ENCODE results near the gene ALOX5AP. TPM values are rescaled to one million over a fixed set of nuclear protein-coding genes. Genes with fewer than 3 reads are reported as not detected.
A peak's percentile ranks its signal among the peaks of the same experiment; 100 is the strongest.

ALOX5AP gene
- total and polyA plus RNA-seq, 9 of the 15 experiments (the other 6 are each of a cell fraction or from before 2014, with no cell fraction given): 0.31 TPM; not detected in 8

- TF ChIP-seq CUX1 (CRISPR knock-in tag; IDR thresholded peaks at IDR 0.05) (no peak), SNRNP70 (optimal IDR thresholded peaks at IDR 0.05; ENCODE audit: low read depth, low read length) (no peak), ZNF316 (IDR thresholded peaks at IDR 0.05) (peak; percentile 33; the same call in 1 of the 2 replicates), MAFK (IDR thresholded peaks at IDR 0.05; ENCODE audit: low read length) (peak; percentile 28; the same call in 1 of the 2 replicates), ZNF3 (CRISPR knock-in tag; IDR thresholded peaks at IDR 0.05) (no peak), ZNF23 (CRISPR knock-in tag; IDR thresholded peaks at IDR 0.05) (no peak), GABPA (tag; conservative IDR thresholded peaks at IDR 0.05; ENCODE audit: low read depth) (peak; percentile 53; the same call in 1 of the 2 replicates), ILF3 (IDR thresholded peaks at IDR 0.05; ENCODE audit: borderline replicate concordance) (no peak), RNF219 (CRISPR knock-in tag; IDR thresholded peaks at IDR 0.05) (no peak), HNRNPH1 (optimal IDR thresholded peaks at IDR 0.05; ENCODE audit: low read depth, low read length) (no peak), FOXJ2 (tag; IDR thresholded peaks at IDR 0.05) (no peak), ZNF431 (CRISPR knock-in tag; IDR thresholded peaks at IDR 0.05) (no peak), PHTF2 (CRISPR knock-in tag; IDR thresholded peaks at IDR 0.05) (no peak), HNRNPLL (IDR thresholded peaks at IDR 0.05; ENCODE audit: low read depth, low read length, poor library complexity, severe bottlenecking) (no peak)
- TF ChIP-seq, protein P1, sequence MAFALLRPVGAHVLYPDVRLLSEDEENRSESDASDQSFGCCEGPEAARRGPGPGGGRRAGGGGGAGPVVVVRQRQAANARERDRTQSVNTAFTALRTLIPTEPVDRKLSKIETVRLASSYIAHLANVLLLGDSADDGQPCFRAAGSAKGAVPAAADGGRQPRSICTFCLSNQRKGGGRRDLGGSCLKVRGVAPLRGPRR (CRISPR knock-in tag; IDR thresholded peaks at IDR 0.05): no peak
- TF ChIP-seq, protein P2, sequence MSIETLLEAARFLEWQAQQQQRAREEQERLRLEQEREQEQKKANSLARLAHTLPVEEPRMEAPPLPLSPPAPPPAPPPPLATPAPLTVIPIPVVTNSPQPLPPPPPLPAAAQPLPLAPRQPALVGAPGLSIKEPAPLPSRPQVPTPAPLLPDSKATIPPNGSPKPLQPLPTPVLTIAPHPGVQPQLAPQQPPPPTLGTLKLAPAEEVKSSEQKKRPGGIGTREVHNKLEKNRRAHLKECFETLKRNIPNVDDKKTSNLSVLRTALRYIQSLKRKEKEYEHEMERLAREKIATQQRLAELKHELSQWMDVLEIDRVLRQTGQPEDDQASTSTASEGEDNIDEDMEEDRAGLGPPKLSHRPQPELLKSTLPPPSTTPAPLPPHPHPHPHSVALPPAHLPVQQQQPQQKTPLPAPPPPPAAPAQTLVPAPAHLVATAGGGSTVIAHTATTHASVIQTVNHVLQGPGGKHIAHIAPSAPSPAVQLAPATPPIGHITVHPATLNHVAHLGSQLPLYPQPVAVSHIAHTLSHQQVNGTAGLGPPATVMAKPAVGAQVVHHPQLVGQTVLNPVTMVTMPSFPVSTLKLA (conservative IDR thresholded peaks at IDR 0.05): no peak
- TF ChIP-seq, protein P3, sequence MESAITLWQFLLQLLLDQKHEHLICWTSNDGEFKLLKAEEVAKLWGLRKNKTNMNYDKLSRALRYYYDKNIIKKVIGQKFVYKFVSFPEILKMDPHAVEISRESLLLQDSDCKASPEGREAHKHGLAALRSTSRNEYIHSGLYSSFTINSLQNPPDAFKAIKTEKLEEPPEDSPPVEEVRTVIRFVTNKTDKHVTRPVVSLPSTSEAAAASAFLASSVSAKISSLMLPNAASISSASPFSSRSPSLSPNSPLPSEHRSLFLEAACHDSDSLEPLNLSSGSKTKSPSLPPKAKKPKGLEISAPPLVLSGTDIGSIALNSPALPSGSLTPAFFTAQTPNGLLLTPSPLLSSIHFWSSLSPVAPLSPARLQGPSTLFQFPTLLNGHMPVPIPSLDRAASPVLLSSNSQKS (CRISPR knock-in tag; IDR thresholded peaks at IDR 0.05): no peak
Measured at GRCh38 chr13:30696278-30697176, 38.8 kb upstream of the ALOX5AP start (continued).

Measured in K562 (cell line).